Tibial nerve (tissue), 4 donors: ENCODE data around the gene TMPRSS7. TPM values are rescaled to one million over a fixed set of nuclear protein-coding genes. Genes with fewer than 3 reads are reported as not detected.

ENCODE experiments used
- DNase-seq, 2 donors: peaks; one replicate each; pipeline ENCODE4 v3.0.0-alpha.2; 2019; ENCODE audit warnings: low spot score in 2 of 2
- H3K27ac ChIP-seq, 4 donors: fragments of 200-600 bp; sonication (generic) in 3 of 4; one replicate each; pipeline ENCODE4 v1.5.1; 2017 to 2019; ENCODE audit warnings: mild to moderate bottlenecking in 1 of 4
- H3K27me3 ChIP-seq, 2 donors: fragments of 200-600 bp; sonication (generic) in 1 of 2; one replicate each; pipeline versions ENCODE4 v1.5.1 to v1.6.0; 2017 to 2019
- H3K36me3 ChIP-seq, 3 donors: fragments of 200-600 bp; sonication (generic); one replicate each; pipeline ENCODE4 v1.5.1; 2018 to 2019
- H3K4me1 ChIP-seq, 4 donors: fragments of 200-600 bp; sonication (generic) in 3 of 4; one replicate each; pipeline ENCODE4 v1.5.1; 2017 to 2019
- H3K4me3 ChIP-seq, 4 donors: fragments of 200-600 bp; sonication (generic) in 3 of 4; one replicate each; pipeline ENCODE4 v1.5.1; 2017 to 2019; ENCODE audit warnings: mild to moderate bottlenecking in 1 of 4, moderate library complexity in 1 of 4
- H3K9me3 ChIP-seq, 4 donors: fragments of 200-600 bp; sonication (generic) in 3 of 4; one replicate each; pipeline ENCODE4 v1.5.1; 2017 to 2019
- EP300 ChIP-seq, 2 donors: sonication (generic); formaldehyde crosslinking; IDR thresholded peaks; one replicate each; pipeline ENCODE4 v1.6.1; 2017; ENCODE audit warnings: antibody characterized with exemption in 2 of 2, mild to moderate bottlenecking in 1 of 2
- POLR2A ChIP-seq, 2 donors: fragments of 450-650 bp; IDR thresholded peaks; one replicate each; pipeline ENCODE4 v1.6.1; 2017; ENCODE audit warnings: antibody characterized with exemption in 2 of 2, mild to moderate bottlenecking in 2 of 2, moderate library complexity in 2 of 2
- WGBS, 2 donors: methylation state at CpG; one replicate each; pipeline ENCODE4 v1.1.5; 2018; 5-methylcytosine and 5-hydroxymethylcytosine counted together
- total RNA-seq, 4 donors: library from RNA; depleted of rRNA; stranded (reverse); fragments of >200 nt; gene quantifications; one replicate each; pipeline ENCODE4 v1.1.0, GENCODE V29; 2016
- TF ChIP-seq, protein P1 (sequence below), 5 experiments: fragments of 200-600 bp in 3 of 5; fragments of 450-650 bp in 2 of 5; sonication (generic) in 3 of 5; IDR thresholded peaks; one replicate each; pipeline ENCODE4 v1.5.1; 2016 to 2019; ENCODE audit warnings: antibody characterized with exemption in 5 of 5, mild to moderate bottlenecking in 3 of 5, moderate library complexity in 2 of 5

The TMPRSS7 gene
- total RNA-seq, 4 donors from 2014 or later = not detected

DNA sequence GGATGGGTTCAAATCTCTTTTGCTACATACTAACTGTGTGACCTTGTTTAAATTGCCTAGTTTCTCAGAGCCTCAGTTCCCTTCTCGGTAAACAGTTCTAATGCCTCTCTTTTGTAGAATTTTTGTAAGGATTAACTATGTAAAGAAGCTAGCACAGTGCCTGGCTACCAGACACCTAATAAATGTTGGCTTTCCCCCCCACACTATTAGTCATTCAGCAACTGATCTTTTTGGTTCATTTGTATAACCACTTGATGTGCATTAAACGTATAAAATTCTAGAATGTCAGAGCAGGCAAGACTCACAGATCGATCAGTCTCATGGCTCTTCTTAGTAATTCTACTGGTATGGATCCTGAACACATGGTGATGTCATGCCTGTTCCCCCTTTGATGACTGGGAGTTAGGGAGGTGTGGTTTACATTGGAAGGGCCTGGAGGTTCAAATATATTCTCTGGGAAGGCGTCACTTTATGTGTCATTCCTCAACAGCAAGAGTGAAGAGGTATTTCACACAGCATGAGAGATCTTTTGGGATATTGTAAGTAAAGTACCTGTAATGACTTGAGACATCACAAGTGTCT lies 29.4 kb upstream of the TMPRSS7 start:
- TF ChIP-seq POLR2A (IDR thresholded peaks at IDR 0.05) (no peak), EP300 (IDR thresholded peaks at IDR 0.05) (no peak)
- TF ChIP-seq, protein P1, sequence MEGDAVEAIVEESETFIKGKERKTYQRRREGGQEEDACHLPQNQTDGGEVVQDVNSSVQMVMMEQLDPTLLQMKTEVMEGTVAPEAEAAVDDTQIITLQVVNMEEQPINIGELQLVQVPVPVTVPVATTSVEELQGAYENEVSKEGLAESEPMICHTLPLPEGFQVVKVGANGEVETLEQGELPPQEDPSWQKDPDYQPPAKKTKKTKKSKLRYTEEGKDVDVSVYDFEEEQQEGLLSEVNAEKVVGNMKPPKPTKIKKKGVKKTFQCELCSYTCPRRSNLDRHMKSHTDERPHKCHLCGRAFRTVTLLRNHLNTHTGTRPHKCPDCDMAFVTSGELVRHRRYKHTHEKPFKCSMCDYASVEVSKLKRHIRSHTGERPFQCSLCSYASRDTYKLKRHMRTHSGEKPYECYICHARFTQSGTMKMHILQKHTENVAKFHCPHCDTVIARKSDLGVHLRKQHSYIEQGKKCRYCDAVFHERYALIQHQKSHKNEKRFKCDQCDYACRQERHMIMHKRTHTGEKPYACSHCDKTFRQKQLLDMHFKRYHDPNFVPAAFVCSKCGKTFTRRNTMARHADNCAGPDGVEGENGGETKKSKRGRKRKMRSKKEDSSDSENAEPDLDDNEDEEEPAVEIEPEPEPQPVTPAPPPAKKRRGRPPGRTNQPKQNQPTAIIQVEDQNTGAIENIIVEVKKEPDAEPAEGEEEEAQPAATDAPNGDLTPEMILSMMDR (IDR thresholded peaks at IDR 0.05) = no peak
- no peak for DNase-seq
- Histone ChIP-seq H3K9me3 (no peaks in the 10 kb centered on the region), H3K27me3 (no peaks in the 10 kb centered on the region), H3K4me3 (no peak overlapping the region), H3K4me1 (peaks cover 0 to 8% (median 0%) of the 10 kb centered on the region in 4 donors), H3K27ac (no peak overlapping the region), H3K36me3 (no peaks in the 10 kb centered on the region)
- WGBS, 2 donors = 87 to 88% methylated on average over 4 of the region's 4 CpGs

- no peaks in the 10 kb centered on the region for H3K36me3 ChIP-seq
- no peak overlapping the region for H3K4me3 ChIP-seq
- peaks cover 0 to 23% (median under 1%) of the 10 kb centered on the region in 4 donors for H3K4me1 ChIP-seq
- no peak overlapping the region for H3K27ac ChIP-seq
- TF ChIP-seq, protein P1 (IDR thresholded peaks at IDR 0.05) = no peak
- TF ChIP-seq EP300 (IDR thresholded peaks at IDR 0.05) = peak in 1 of 2 donors; percentile 25
- WGBS, 2 donors = 22 to 24% methylated on average over 1 of the region's 1 CpG
- no peaks in the 10 kb centered on the region for H3K27me3 ChIP-seq
- H3K9me3 ChIP-seq = no peaks in the 10 kb centered on the region
- DNase-seq = peak in 1 of 2 donors; percentile 32
Observed at GRCh38 chr3:112007633-112008032, 26.9 kb upstream of the TMPRSS7 start.

DNA sequence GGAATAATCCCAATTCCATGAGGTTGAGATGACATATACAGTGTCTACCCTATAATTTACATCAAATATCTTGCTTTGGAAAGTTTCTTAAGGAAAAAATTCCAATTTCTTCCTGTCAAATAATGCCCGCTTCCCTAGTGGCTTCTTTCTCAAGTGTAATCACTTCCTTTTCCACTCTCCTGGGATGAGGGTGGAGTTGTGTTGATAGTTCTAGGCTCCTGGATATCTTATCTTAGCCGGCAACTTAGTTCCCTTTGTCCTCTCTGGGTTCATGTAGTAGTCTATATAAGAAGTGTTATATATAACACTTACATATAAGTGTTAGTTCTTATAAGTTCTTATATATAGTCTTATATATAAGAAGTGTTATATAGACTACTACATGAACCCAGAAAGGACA lies 24.9 kb upstream of the TMPRSS7 start:
- Histone ChIP-seq H3K36me3 (no peaks in the 10 kb centered on the region), H3K9me3 (no peaks in the 10 kb centered on the region), H3K27ac (no peak overlapping the region), H3K27me3 (no peaks in the 10 kb centered on the region), H3K4me3 (no peak overlapping the region), H3K4me1 (peaks cover 0 to 39% (median 2%) of the 10 kb centered on the region in 4 donors)
- TF ChIP-seq, protein P1 (IDR thresholded peaks at IDR 0.05) = no peak
- TF ChIP-seq POLR2A (IDR thresholded peaks at IDR 0.05) (no peak), EP300 (IDR thresholded peaks at IDR 0.05) (no peak)
- 90 to 96% methylated on average over 2 of the region's 2 CpGs for WGBS, 2 donors
- no peak for DNase-seq

GRCh38 chr3:112010636-112011035 lies 23.9 kb upstream of the TMPRSS7 start:
- H3K4me1 ChIP-seq = peaks cover 0 to 39% (median 2%) of the 10 kb centered on the region in 4 donors
- H3K27me3 ChIP-seq = no peaks in the 10 kb centered on the region
- no peak for DNase-seq
- H3K4me3 ChIP-seq = no peak overlapping the region
- H3K9me3 ChIP-seq = no peaks in the 10 kb centered on the region
- H3K36me3 ChIP-seq = no peaks in the 10 kb centered on the region
- TF ChIP-seq EP300 (IDR thresholded peaks at IDR 0.05) (no peak), POLR2A (IDR thresholded peaks at IDR 0.05) (no peak)
- TF ChIP-seq, protein P1 (IDR thresholded peaks at IDR 0.05) = no peak
- no peak overlapping the region for H3K27ac ChIP-seq
- 42 to 59% methylated on average over 3 of the region's 3 CpGs for WGBS, 2 donors

DNA sequence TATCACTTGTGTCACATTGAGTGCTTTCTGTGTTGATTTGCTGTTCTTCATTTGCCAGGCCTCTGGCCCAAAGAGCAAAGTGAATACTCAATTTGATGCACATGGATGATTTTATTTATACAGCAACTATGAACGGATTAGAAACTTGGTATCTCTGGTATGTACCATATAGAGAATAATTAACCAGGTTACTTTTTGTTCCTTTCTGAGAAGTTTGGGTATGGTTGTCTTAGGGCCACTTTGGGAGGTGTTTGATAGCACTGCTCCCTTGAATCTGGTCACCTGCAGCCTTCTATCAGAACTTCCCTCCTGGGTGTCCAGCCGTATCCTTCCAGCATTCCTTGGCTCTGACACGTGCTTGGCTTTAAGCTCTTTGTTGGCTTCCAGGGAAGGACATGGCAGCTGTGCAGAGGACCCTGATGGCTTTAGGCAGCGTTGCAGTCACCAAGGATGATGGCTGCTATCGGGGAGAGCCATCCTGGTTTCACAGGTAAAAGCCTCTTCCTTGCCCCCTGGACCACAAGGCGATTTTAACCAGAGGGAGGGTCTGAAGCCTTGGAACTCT lies 23.1 kb upstream of the TMPRSS7 start:
- Histone ChIP-seq H3K36me3 (no peaks in the 10 kb centered on the region), H3K9me3 (no peaks in the 10 kb centered on the region), H3K4me1 (peaks cover 0 to 39% (median 2%) of the 10 kb centered on the region in 4 donors), H3K4me3 (no peak overlapping the region), H3K27ac (no peak overlapping the region), H3K27me3 (no peaks in the 10 kb centered on the region)
- DNase-seq = no peak
- WGBS, 2 donors = 83 to 91% methylated on average over 6 of the region's 6 CpGs
- TF ChIP-seq, protein P1 (IDR thresholded peaks at IDR 0.05) = no peak
- TF ChIP-seq POLR2A (IDR thresholded peaks at IDR 0.05) (no peak), EP300 (IDR thresholded peaks at IDR 0.05) (no peak)
